GM23338 (cell line): ENCODE measurements around the gene TMEM218. TPM values are rescaled to one million over a fixed set of nuclear protein-coding genes. Genes with fewer than 3 reads are reported as not detected.

Experiments
- ATAC-seq: fragments of 200-7000 bp; cut with Tn5 transposase; 3 replicates; pipeline ENCODE4 v1.9.1; 2020
- DNase-seq: peaks from one replicate; pipeline ENCODE4 v3.0.0-alpha.2; 2015; ENCODE audit warnings: low spot score
- H2AFZ ChIP-seq: fragments of 200-600 bp; sonication (generic); 2 replicates; pipeline ENCODE4 v1.8.0; 2016; ENCODE audit warnings: antibody characterized with exemption, mild to moderate bottlenecking, moderate library complexity
- H3F3A ChIP-seq: fragments of 200-600 bp; sonication (generic); replicated peaks from 2 replicates; pipeline ENCODE4 v1.8.0; 2017; ENCODE audit warnings: antibody characterized with exemption, mixed run types, low read depth
- H3K27ac ChIP-seq: fragments of 200-600 bp; sonication (generic); 2 replicates; pipeline ENCODE4 v1.6.1; 2016; ENCODE audit warnings: low read depth
- H3K27me3 ChIP-seq: fragments of 200-600 bp; sonication (generic); 2 replicates; pipeline ENCODE4 v1.8.0; 2016; ENCODE audit warnings: mild to moderate bottlenecking, mixed run types, moderate library complexity; ENCODE audit not compliant: insufficient read depth
- H3K36me3 ChIP-seq: fragments of 200-600 bp; sonication (generic); 2 replicates; pipeline ENCODE4 v1.8.0; 2016; ENCODE audit warnings: mild to moderate bottlenecking; ENCODE audit not compliant: insufficient read depth
- H3K4me1 ChIP-seq: fragments of 200-600 bp; sonication (generic); 2 replicates; pipeline ENCODE4 v1.8.0; 2016; ENCODE audit warnings: mild to moderate bottlenecking, moderate library complexity; ENCODE audit not compliant: insufficient read depth
- H3K4me2 ChIP-seq: fragments of 200-600 bp; sonication (generic); 2 replicates; pipeline ENCODE4 v1.7.1; 2017; ENCODE audit warnings: mixed run types
- H3K4me3 ChIP-seq: fragments of 200-600 bp; sonication (generic); 2 replicates; pipeline ENCODE4 v1.6.1; 2016; ENCODE audit warnings: mixed run types
- H3K79me2 ChIP-seq: fragments of 200-600 bp; sonication (generic); replicated peaks from 2 replicates; pipeline ENCODE4 v1.8.0; 2017; ENCODE audit warnings: mild to moderate bottlenecking; ENCODE audit not compliant: insufficient read depth
- H3K9me2 ChIP-seq: fragments of 200-600 bp; sonication (generic); 2 replicates; pipeline ENCODE4 v1.8.0; 2017; ENCODE audit not compliant: insufficient read depth
- H4K20me1 ChIP-seq: fragments of 200-600 bp; sonication (generic); replicated peaks from 2 replicates; pipeline ENCODE4 v1.8.0; 2017; ENCODE audit warnings: mild to moderate bottlenecking; ENCODE audit not compliant: insufficient read depth
- H3K27ac Mint-ChIP-seq: 2 replicates; pipeline ENCODE4 v1.8.0; 2020; ENCODE audit warnings: inconsistent platforms, mild to moderate bottlenecking, moderate library complexity, mixed read lengths
- H3K27me3 Mint-ChIP-seq: 3 replicates; pipeline ENCODE4 v1.8.0; 2022; ENCODE audit warnings: low read depth, mild to moderate bottlenecking, moderate library complexity, mixed read lengths, inconsistent platforms; ENCODE audit not compliant: insufficient read depth, poor library complexity
- H3K36me3 Mint-ChIP-seq: 3 replicates; pipeline ENCODE4 v1.8.0; 2021; ENCODE audit warnings: low read depth, mild to moderate bottlenecking, inconsistent platforms, moderate library complexity, mixed read lengths
- H3K4me1 Mint-ChIP-seq: 3 replicates; pipeline ENCODE4 v1.8.0; 2020; ENCODE audit warnings: mild to moderate bottlenecking, inconsistent platforms, mixed read lengths
- H3K4me3 Mint-ChIP-seq: 3 replicates; pipeline ENCODE4 v1.8.0; 2021; ENCODE audit warnings: moderate library complexity, mild to moderate bottlenecking, inconsistent platforms, mixed read lengths
- H3K9me3 Mint-ChIP-seq: 3 replicates; pipeline ENCODE4 v1.8.0; 2020; ENCODE audit warnings: moderate library complexity, mild to moderate bottlenecking, inconsistent platforms, mixed read lengths
- EZH2 ChIP-seq: fragments of 200-600 bp; sonication (generic); IDR thresholded peaks from one replicate; pipeline ENCODE4 v1.8.0; 2017; ENCODE audit warnings: antibody characterized with exemption, mild to moderate bottlenecking, low read depth; ENCODE audit not compliant: unreplicated experiment
- JUNB ChIP-seq: IDR thresholded peaks from one replicate; pipeline ENCODE4 v1.6.1; 2016; ENCODE audit warnings: antibody characterized with exemption; ENCODE audit not compliant: unreplicated experiment
- POLR2AphosphoS5 ChIP-seq: IDR thresholded peaks from 2 replicates; pipeline ENCODE4 v1.6.1; 2016; ENCODE audit warnings: antibody characterized with exemption, low read depth
- ZNF114 ChIP-seq: fragments of 250-450 bp; sonication (Bioruptor Pico); IDR thresholded peaks from 2 replicates; pipeline ENCODE4 v1.5.0; 2020; ENCODE audit warnings: mild to moderate bottlenecking, moderate library complexity
- ZNF331 ChIP-seq: fragments of 250-450 bp; sonication (Bioruptor Pico); IDR thresholded peaks from 2 replicates; pipeline ENCODE4 v1.5.0; 2020; ENCODE audit warnings: low read depth, mild to moderate bottlenecking, moderate library complexity
- polyA plus RNA-seq: library from polyadenylated mRNA; unstranded; fragments of >200 nt; fragmentation: Nextera tagmentation; extraction: Ambion mirVana; gene quantifications from 2 replicates; pipeline ENCODE4 v1.2.1, GENCODE V29; 2016
- total RNA-seq: library from RNA; depleted of rRNA; stranded (reverse); fragments of >200 nt; shearing (Covaris generic); gene quantifications from 2 replicates; pipeline ENCODE4 v1.2.3, GENCODE V29; 2014
- TF ChIP-seq, protein P1 (sequence below): IDR thresholded peaks from 2 replicates; pipeline ENCODE4 v1.6.1; 2016; ENCODE audit warnings: antibody characterized with exemption
- TF ChIP-seq, protein P2 (sequence below): IDR thresholded peaks from one replicate; pipeline ENCODE4 v1.6.1; 2018; ENCODE audit warnings: antibody characterized with exemption; ENCODE audit not compliant: unreplicated experiment
- TF ChIP-seq, protein P3 (sequence below): fragments of 250-450 bp; sonication (Bioruptor Pico); IDR thresholded peaks from 2 replicates; pipeline ENCODE4 v1.5.0; 2020; ENCODE audit warnings: mild to moderate bottlenecking, moderate library complexity
- TF ChIP-seq, protein P4 (sequence below), 2 experiments: fragments of 200-600 bp in 1 of 2; sonication (generic) in 1 of 2; conservative IDR thresholded peaks; 2 replicates each; pipeline versions ENCODE4 v1.5.1 to v1.6.1; 2016 to 2017; ENCODE audit warnings: antibody characterized with exemption in 2 of 2, low read depth in 2 of 2, mild to moderate bottlenecking in 2 of 2, moderate library complexity in 1 of 2

The TMEM218 gene
- total and polyA plus RNA-seq, 2 experiments from 2014 or later: 23.7 to 24.2 TPM

DNA sequence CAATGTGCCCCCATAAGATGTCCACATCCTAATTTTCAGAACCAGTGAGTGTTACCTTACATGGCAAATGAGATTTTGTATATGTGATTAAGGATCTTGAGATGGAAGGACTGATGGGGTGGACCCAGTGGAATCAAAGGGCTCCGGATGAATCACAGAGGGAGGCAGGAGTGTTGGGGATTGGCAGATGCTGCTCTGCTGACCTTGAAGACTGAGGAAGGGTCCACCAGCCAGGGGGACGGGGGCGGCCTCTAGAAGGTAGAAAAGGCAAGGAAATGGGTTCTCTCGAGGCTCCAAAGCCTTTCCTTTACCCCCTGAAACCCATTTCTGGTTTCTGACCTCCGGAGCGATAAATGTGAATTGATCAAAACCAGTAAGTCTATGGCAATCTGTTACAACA lies 18.8 kb downstream of the TMEM218 start:
- H3K4me1 Mint-ChIP-seq: peaks cover 41% of the 10 kb centered on the region
- Histone ChIP-seq H4K20me1 (no peaks in the 10 kb centered on the region; the same call in 1 of the 2 replicates), H3K27ac (no peak overlapping the region), H2AFZ (no peak overlapping the region), H3K9me2 (no peaks in the 10 kb centered on the region), H3K4me3 (no peak overlapping the region), H3K79me2 (no peaks in the 10 kb centered on the region), H3K4me1 (peaks cover 20% of the 10 kb centered on the region), H3K27me3 (no peaks in the 10 kb centered on the region), H3K36me3 (0 out of 2 replicates have a peak, but pooled peaks cover 5% of the 10 kb centered on the region), H3K4me2 (0 out of 2 replicates have a peak overlapping the region, but pooled peaks have one; percentile 32), H3F3A (no peaks in the 10 kb centered on the region)
- no peak overlapping the region for H3K27ac Mint-ChIP-seq
- H3K36me3 Mint-ChIP-seq: no peaks in the 10 kb centered on the region; the same call in 2 of the 3 replicates
- H3K4me3 Mint-ChIP-seq: no peak overlapping the region; the same call in 2 of the 3 replicates
- H3K9me3 Mint-ChIP-seq: no peaks in the 10 kb centered on the region
- no peaks in the 10 kb centered on the region for H3K27me3 Mint-ChIP-seq
- no peak for TF ChIP-seq POLR2AphosphoS5
- TF ChIP-seq, protein P1, sequence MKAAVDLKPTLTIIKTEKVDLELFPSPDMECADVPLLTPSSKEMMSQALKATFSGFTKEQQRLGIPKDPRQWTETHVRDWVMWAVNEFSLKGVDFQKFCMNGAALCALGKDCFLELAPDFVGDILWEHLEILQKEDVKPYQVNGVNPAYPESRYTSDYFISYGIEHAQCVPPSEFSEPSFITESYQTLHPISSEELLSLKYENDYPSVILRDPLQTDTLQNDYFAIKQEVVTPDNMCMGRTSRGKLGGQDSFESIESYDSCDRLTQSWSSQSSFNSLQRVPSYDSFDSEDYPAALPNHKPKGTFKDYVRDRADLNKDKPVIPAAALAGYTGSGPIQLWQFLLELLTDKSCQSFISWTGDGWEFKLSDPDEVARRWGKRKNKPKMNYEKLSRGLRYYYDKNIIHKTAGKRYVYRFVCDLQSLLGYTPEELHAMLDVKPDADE: no peak
- TF ChIP-seq JUNB: no peak
- TF ChIP-seq, protein P2, sequence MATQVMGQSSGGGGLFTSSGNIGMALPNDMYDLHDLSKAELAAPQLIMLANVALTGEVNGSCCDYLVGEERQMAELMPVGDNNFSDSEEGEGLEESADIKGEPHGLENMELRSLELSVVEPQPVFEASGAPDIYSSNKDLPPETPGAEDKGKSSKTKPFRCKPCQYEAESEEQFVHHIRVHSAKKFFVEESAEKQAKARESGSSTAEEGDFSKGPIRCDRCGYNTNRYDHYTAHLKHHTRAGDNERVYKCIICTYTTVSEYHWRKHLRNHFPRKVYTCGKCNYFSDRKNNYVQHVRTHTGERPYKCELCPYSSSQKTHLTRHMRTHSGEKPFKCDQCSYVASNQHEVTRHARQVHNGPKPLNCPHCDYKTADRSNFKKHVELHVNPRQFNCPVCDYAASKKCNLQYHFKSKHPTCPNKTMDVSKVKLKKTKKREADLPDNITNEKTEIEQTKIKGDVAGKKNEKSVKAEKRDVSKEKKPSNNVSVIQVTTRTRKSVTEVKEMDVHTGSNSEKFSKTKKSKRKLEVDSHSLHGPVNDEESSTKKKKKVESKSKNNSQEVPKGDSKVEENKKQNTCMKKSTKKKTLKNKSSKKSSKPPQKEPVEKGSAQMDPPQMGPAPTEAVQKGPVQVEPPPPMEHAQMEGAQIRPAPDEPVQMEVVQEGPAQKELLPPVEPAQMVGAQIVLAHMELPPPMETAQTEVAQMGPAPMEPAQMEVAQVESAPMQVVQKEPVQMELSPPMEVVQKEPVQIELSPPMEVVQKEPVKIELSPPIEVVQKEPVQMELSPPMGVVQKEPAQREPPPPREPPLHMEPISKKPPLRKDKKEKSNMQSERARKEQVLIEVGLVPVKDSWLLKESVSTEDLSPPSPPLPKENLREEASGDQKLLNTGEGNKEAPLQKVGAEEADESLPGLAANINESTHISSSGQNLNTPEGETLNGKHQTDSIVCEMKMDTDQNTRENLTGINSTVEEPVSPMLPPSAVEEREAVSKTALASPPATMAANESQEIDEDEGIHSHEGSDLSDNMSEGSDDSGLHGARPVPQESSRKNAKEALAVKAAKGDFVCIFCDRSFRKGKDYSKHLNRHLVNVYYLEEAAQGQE: no peak
- TF ChIP-seq, protein P3, sequence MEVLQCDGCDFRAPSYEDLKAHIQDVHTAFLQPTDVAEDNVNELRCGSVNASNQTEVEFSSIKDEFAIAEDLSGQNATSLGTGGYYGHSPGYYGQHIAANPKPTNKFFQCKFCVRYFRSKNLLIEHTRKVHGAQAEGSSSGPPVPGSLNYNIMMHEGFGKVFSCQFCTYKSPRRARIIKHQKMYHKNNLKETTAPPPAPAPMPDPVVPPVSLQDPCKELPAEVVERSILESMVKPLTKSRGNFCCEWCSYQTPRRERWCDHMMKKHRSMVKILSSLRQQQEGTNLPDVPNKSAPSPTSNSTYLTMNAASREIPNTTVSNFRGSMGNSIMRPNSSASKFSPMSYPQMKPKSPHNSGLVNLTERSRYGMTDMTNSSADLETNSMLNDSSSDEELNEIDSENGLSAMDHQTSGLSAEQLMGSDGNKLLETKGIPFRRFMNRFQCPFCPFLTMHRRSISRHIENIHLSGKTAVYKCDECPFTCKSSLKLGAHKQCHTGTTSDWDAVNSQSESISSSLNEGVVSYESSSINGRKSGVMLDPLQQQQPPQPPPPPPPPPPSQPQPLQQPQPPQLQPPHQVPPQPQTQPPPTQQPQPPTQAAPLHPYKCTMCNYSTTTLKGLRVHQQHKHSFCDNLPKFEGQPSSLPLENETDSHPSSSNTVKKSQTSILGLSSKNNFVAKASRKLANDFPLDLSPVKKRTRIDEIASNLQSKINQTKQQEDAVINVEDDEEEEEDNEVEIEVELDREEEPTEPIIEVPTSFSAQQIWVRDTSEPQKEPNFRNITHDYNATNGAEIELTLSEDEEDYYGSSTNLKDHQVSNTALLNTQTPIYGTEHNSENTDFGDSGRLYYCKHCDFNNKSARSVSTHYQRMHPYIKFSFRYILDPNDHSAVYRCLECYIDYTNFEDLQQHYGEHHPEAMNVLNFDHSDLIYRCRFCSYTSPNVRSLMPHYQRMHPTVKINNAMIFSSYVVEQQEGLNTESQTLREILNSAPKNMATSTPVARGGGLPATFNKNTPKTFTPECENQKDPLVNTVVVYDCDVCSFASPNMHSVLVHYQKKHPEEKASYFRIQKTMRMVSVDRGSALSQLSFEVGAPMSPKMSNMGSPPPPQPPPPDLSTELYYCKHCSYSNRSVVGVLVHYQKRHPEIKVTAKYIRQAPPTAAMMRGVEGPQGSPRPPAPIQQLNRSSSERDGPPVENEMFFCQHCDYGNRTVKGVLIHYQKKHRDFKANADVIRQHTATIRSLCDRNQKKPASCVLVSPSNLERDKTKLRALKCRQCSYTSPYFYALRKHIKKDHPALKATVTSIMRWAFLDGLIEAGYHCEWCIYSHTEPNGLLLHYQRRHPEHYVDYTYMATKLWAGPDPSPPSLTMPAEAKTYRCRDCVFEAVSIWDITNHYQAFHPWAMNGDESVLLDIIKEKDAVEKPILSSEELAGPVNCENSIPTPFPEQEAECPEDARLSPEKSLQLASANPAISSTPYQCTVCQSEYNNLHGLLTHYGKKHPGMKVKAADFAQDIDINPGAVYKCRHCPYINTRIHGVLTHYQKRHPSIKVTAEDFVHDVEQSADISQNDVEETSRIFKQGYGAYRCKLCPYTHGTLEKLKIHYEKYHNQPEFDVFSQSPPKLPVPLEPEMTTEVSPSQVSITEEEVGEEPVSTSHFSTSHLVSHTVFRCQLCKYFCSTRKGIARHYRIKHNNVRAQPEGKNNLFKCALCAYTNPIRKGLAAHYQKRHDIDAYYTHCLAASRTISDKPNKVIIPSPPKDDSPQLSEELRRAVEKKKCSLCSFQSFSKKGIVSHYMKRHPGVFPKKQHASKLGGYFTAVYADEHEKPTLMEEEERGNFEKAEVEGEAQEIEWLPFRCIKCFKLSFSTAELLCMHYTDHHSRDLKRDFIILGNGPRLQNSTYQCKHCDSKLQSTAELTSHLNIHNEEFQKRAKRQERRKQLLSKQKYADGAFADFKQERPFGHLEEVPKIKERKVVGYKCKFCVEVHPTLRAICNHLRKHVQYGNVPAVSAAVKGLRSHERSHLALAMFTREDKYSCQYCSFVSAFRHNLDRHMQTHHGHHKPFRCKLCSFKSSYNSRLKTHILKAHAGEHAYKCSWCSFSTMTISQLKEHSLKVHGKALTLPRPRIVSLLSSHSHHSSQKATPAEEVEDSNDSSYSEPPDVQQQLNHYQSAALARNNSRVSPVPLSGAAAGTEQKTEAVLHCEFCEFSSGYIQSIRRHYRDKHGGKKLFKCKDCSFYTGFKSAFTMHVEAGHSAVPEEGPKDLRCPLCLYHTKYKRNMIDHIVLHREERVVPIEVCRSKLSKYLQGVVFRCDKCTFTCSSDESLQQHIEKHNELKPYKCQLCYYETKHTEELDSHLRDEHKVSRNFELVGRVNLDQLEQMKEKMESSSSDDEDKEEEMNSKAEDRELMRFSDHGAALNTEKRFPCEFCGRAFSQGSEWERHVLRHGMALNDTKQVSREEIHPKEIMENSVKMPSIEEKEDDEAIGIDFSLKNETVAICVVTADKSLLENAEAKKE (CRISPR knock-in tag): no peak
- TF ChIP-seq EZH2: no peak
- TF ChIP-seq ZNF331: no peak
- TF ChIP-seq, protein P4, sequence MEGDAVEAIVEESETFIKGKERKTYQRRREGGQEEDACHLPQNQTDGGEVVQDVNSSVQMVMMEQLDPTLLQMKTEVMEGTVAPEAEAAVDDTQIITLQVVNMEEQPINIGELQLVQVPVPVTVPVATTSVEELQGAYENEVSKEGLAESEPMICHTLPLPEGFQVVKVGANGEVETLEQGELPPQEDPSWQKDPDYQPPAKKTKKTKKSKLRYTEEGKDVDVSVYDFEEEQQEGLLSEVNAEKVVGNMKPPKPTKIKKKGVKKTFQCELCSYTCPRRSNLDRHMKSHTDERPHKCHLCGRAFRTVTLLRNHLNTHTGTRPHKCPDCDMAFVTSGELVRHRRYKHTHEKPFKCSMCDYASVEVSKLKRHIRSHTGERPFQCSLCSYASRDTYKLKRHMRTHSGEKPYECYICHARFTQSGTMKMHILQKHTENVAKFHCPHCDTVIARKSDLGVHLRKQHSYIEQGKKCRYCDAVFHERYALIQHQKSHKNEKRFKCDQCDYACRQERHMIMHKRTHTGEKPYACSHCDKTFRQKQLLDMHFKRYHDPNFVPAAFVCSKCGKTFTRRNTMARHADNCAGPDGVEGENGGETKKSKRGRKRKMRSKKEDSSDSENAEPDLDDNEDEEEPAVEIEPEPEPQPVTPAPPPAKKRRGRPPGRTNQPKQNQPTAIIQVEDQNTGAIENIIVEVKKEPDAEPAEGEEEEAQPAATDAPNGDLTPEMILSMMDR (conservative IDR thresholded peaks at IDR 0.05; ENCODE audit: low read depth in 2 of 2): no peak
- TF ChIP-seq ZNF114 (CRISPR knock-in tag): no peak
- ATAC-seq (no peak), DNase-seq (no peak)
